ENCODE data around the gene COQ5.
"Not testable (repeated sequence)": the region's sequence is repeated elsewhere in the genome, so short reads cannot be mapped to it uniquely, and the experiment has no call there.

COQ5 gene

GRCh38 chr12:120528861-120529525 is at the start of gene COQ5:
TSS of gene COQ5 (minus strand) at chr12:120529158. CDS start at chr12:120529141, 17 bp downstream.
- DNase-seq: peak; percentile 94

DNA sequence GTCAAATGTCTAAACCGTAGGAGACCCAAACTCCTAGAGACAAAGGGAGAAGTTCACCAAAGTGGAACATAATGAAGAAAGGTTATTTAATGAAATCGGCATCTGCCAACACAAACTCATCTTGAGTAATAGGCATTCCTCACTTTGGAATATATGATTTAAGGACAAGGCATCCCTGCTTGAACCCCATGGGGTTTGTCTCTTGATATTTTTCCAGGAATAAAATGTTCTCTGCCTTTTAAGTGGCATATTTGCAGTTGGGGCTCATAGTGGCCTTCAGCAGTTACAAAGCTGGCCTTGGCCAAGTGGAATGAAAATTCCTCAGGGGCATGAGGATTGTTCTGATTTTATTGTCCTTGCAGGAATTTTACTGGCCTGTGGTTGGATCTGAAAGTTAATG is 45.1 kb upstream of the COQ5 start:
- no peak for DNase-seq

DNA sequence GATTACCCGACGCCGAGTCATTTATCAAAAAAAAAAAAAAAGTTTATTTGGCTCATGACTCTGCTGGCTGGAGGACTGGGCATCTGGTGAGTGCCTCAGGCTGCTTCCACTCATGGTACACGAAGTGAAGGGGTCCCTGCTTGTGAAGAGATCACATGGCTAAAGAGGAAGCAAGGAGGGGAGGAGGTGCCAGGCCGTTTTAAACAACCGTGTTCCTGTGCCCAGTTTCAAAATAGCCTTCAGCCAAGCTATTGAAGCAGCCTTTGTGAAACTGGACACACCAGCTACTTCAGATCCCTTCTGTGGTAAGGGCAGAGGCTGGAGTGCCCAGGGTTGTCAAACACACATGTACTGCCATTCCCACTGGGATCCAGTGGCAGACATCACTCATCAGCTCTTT is 44.6 kb upstream of the COQ5 start:
- DNase-seq: no peak

DNA sequence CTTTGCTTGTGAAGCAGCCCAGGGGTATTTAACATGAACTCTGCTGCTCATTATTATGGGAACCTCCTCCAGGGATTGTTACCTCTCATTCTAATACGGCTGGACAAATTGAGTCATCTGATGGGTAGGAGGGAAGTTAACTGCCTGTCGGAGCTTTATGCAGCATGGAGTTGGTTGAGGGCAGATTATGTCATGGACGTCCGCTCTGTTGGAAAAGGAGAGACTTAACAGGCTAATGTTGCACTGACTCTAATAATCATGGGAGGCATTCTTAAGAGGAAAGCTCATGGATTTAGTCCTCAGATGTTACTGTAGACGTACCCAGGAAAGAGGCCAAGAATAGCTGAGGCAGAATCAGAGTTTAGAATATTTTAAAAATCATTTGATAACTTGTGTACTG is 42.3 kb upstream of the COQ5 start:
- DNase-seq: no peak

DNA sequence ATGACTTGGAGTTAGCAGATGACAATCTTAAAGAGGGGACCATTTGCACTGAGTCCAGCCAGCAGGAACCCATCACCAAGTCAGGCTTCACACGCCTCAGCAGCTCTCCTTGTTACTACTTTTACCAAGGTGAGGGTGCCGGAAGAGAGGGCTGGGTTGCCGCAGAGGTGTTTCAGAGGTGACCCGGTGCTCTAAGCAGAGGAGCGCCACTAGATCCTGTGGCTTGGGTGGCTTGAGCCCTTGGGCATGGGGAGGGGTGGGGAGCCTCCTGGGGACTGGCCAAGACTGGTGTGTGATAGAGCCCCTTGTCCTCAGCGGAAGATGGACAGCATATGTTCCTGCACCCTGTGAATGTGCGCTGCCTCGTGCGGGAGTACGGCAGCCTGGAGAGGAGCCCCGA is 34.5 kb upstream of the COQ5 start:
- DNase-seq: no peak

- no peak for DNase-seq
These were observed 33.9 kb upstream of the COQ5 start for GRCh38 chr12:120562906-120563305.

- no peak for DNase-seq
These were observed 28.6 kb upstream of the COQ5 start for GRCh38 chr12:120557589-120557988.

DNA sequence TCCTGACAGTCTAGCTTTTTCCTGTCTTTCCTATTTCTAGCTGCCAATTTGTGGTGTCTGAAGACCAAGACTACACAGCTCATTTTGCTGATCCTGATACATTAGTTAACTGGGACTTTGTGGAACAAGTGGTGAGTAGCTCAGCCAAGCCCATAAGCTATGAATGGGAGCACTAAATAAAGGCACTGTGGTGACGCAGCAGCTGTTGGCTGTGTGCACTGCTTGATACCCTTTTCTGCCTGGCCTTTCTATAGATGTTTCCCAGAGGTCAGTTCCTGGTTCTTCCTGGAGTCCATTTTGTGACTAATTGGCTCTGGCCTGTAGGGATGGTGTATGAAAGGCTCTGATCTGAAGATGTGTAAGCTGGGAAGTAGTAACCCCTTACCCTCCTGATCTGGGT is 25.7 kb upstream of the COQ5 start:
- no peak for DNase-seq

DNA sequence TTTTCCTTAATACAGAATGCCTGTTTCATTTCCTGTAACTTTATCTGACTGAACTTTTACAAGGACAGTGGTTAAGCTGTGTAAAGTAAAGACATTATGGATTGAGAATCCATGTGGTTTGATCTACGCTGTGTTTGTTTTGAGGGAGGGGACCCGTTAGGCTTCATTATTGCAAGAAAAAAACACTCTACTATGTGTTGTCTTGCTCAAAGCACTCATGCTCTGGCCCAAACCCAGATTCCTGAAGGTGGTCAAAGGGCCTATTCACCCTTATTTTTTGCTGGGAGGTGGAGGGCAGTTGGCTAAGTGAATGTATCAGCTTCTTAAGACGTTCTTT is 17.1 kb upstream of the COQ5 start:
- DNase-seq: no peak

DNA sequence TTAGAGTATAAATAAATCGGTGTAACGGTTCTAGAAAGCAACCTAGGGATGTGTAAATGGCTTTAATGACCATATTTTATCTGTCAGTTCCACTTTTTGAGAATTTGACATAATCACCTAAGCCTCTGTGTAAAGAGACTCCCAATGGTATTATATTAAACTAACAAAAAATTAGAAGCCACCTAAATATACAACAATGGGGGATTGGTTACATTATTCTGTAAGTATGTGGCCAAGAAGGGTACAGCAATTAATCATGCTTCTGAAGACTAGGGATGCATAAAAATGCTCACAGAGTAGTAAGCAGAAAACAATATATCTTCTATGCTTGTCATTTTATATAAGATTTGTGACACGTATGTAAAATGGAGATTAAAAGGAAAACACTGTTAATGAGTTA is 15.7 kb upstream of the COQ5 start:
- DNase-seq: no peak

- DNase-seq: no peak
These were observed 13.2 kb upstream of the COQ5 start for GRCh38 chr12:120542166-120542565.

DNA sequence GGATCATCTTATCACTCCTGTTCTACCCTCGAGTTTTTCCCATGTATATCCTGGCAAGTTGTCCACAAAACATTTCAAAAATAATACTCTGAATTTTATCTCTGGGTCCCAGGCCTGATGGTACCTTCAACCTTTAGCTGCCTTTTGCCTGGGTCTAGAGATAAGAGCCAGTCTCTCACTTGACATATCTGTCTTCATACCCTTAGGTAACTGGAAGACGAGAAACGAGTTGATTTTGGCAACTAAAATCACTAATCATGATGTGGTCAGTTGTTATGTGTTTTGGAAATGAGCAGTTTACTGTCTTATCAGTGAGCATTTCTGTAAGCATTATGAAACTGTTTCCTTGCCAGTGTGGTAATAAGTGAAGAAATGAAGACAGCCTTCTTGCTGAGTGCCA is 11.5 kb upstream of the COQ5 start:
- peak; percentile 97 for DNase-seq

GRCh38 chr12:120539303-120539702 is 10.3 kb upstream of the COQ5 start:
- DNase-seq: peak; percentile 25

- peak; percentile 49 for DNase-seq
These were observed 9.6 kb upstream of the COQ5 start for GRCh38 chr12:120538281-120539156.

- no peak for DNase-seq
These were observed 8.9 kb upstream of the COQ5 start for GRCh38 chr12:120537856-120538220.

DNA sequence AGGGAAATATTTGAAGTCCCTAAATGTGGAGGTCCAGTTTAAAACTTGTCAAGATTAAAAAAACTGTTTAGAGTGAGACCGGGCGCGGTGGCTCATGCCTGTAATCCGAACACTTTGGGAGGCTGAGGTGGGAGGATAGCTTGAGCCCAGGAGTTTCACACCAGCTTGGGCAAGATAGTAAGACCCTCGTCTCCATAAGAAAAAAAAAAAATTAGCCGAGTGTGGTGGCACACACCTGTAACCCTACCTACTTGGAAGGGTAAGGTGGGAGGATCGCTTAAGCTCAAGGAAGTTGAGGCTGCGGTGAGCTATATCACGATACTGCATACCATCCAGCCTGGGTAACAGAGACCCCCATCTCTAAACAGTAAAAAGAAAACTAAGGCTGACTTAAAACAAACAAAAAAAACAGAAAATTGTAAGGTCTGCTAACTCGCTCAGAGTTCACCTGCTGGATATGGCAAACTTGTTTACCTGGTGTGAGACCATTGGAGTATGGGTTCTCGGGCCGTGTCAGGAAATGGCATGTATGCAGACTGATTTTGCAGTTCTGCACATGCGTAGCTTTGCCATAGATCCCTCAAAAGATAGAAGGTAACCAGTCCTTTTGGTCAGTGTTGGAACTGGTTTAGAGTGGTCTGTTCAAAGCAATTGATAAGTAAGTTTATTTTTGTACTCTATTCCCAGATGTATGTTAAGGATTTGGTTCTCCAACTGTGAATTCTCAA is 7.3 kb upstream of the COQ5 start:
- peak; percentile 26 for DNase-seq

- DNase-seq: peak; percentile 85
These were observed 6.0 kb upstream of the COQ5 start for GRCh38 chr12:120534703-120535655.

GRCh38 chr12:120534203-120534702 is 5.3 kb upstream of the COQ5 start, which contains the start of gene RNF10:
TSS of gene RNF10 (plus strand) at chr12:120534356. CDS start at chr12:120534812, 456 bp downstream.
- peak; percentile 94 for DNase-seq

- DNase-seq: no peak
These were observed 3.8 kb upstream of the COQ5 start for GRCh38 chr12:120532701-120533238.

- not testable (repeated sequence) for DNase-seq
These were observed 1.4 kb upstream of the COQ5 start for GRCh38 chr12:120530418-120530761.

GRCh38 chr12:120529641-120530417 is 871 bp upstream of the COQ5 start:
- DNase-seq: peak; percentile 51
